ENCODE data around the gene FLNB.

FLNB gene

DNA sequence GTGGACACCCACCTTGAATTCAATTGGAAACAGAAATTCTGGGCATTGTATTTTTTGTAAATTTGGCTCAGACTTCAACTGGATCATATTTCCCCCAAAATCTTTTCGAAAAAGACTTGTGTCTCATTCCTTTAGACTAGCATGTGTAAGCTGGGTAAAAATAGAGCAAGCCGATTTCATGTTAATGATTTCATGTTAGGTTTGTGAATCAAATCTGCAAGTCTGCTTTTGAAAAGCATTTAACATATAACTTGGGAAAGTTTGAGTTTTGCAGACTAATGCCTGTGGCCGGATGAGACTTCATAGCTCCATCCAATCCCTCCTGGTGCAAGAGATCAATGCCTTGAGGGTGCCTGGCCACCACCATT, 64.5 kb downstream of the FLNB start:
- no peak overlapping the region for H3K4me3 ChIP-seq (ENCODE audit: low read depth, low read length)
- TF ChIP-seq, protein P1, sequence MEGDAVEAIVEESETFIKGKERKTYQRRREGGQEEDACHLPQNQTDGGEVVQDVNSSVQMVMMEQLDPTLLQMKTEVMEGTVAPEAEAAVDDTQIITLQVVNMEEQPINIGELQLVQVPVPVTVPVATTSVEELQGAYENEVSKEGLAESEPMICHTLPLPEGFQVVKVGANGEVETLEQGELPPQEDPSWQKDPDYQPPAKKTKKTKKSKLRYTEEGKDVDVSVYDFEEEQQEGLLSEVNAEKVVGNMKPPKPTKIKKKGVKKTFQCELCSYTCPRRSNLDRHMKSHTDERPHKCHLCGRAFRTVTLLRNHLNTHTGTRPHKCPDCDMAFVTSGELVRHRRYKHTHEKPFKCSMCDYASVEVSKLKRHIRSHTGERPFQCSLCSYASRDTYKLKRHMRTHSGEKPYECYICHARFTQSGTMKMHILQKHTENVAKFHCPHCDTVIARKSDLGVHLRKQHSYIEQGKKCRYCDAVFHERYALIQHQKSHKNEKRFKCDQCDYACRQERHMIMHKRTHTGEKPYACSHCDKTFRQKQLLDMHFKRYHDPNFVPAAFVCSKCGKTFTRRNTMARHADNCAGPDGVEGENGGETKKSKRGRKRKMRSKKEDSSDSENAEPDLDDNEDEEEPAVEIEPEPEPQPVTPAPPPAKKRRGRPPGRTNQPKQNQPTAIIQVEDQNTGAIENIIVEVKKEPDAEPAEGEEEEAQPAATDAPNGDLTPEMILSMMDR (IDR thresholded peaks at IDR 0.05; ENCODE audit: borderline replicate concordance, insufficient read depth, low read depth, low read length), result no peak

DNA sequence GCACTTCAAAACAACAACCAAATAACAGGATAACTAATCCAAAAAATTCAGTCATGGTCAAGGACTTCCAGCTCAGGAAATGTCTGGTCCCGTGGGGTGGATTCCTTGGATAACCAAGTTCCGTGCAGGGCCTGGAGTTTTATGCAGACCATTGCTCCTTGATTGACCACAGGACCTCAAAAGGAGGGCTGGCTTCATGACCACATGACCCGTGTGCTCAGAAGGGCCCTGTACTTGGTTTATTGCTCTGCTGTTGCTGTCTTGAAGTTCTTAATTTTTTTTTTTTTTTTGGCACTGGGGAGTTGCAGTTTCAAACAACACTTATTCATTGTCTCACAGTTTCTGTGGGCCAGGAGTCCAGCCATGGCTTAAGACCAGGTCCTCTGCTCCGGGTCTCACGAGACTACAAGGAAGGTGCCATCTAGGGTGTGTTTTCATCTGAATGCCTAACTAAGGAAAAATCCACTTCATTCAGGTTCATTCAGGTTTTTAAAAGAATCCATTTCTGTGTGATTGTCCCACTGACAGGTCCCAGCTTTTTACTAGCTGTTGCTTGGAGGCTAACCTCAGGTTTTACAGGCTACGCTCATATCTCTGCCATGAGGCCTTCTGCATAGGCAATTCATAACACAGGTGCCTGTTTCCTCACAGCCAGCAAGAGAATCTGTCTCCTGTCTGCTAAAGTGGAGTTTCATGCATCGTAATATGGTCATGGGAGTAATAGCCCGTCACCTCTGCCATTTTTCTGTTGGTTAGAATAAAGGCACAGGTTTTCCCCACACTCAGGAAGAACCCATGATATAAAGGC, 65.3 kb downstream of the FLNB start:
- TF ChIP-seq, protein P1 (IDR thresholded peaks at IDR 0.05; ENCODE audit: borderline replicate concordance, insufficient read depth, low read depth, low read length), result no peak
- H3K4me3 ChIP-seq (ENCODE audit: low read depth, low read length), result no peak overlapping the region

DNA sequence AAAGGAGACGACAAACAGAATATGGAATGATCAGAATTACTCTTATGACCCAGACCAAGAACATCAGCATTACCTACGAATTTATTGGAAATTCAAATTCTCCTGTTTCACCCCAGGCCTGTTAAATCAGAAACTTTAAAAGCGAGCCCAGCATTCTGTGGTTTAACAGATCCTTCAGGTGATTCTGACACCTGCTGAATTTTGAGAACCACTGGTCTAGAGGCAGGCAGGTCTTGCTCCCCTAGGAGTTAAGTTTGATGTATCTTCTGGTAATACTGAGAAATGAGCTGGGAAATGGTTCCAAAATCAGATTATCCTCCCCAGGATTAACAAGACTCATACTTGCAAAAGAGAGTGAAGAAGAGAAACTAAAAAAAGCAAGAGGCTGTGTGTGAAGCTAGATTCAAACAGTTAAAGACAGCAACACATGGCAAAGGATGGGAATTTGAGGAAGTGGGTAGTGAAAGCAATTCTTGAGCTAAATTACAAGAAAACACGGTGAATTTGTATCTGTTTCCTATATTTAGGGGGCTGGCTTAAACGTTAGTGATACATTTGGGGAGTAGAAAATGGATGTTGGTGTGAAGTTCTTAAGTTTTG, 66.0 kb downstream of the FLNB start:
- TF ChIP-seq, protein P1 (IDR thresholded peaks at IDR 0.05; ENCODE audit: borderline replicate concordance, insufficient read depth, low read depth, low read length), result no peak
- H3K4me3 ChIP-seq (ENCODE audit: low read depth, low read length), result no peak overlapping the region

DNA sequence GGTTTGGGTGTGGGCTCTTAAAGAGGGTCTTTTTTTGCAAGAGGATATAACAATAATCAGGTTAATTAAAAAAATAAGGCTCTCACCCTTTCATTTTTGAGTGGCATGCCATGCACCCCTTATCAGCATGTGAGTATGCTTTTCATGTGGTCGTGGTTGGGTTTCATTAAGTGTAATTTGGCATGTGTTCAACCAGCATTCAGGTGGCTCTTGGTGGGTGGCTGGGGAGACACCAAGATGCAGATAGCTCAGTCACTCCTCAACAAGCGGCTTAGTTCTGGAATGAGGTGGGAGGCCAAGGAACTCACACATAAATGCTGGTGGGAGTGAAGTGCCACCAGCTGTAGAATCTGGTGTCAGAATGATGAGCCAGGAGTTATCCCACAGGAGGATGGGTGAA, 66.8 kb downstream of the FLNB start:
- H3K4me3 ChIP-seq (ENCODE audit: low read depth, low read length), result no peak overlapping the region
- TF ChIP-seq, protein P1 (IDR thresholded peaks at IDR 0.05; ENCODE audit: borderline replicate concordance, insufficient read depth, low read depth, low read length), result no peak

DNA sequence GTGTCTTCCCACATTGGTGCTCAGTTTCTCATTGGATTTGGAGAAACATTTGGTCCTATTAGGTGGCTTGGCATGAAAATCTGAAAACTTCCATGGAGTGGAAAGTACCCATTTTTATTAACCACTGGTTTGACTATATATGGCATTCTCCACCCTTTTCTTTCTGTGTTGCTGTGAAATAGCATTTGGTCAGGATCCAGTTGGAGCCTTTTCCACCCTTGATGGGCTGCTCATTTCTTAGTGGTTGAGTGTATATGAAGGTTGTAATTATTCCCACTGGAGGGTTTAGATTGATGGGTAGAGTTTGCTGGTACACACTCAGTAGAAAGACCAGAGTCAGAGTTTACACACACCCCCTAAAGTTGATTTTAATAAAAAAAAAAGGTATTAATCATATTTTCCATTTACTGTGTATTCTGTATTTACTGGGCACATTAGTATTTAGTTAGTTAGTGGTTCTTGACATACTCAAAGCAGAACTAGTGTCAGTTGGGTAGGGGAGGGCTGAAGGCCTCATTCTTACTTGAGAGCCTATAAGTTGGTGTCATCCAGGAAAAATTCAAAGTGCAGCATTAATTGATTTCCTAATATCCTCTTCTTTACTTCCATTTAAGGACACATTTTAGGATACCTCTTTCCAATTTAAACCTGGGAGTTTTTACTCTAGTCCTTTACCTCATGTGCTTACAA, 69.5 kb downstream of the FLNB start:
- TF ChIP-seq, protein P1 (IDR thresholded peaks at IDR 0.05; ENCODE audit: borderline replicate concordance, insufficient read depth, low read depth, low read length), result no peak

DNA sequence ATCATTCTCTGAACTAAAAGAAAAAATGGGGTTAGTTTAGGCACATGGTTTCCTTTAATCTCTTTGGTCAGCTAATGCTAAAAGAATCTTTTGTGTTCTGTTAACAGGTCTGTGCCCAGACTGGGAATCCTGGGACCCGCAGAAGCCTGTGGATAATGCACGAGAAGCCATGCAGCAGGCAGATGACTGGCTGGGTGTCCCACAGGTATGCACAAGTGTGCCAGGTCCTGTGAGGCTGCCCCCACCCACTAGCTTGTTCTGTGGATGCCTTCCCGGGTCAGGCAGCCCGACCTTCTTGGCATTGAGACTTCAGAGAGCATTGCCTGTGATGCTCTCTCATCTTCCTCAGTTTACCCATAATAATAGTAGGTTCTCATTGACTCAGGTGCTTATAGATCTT, 70.4 kb downstream of the FLNB start:
- TF ChIP-seq, protein P1 (IDR thresholded peaks at IDR 0.05; ENCODE audit: borderline replicate concordance, insufficient read depth, low read depth, low read length), result no peak
- H3K4me3 ChIP-seq (ENCODE audit: low read depth, low read length), result no peak overlapping the region

More for the DNA sequence above, 69.5 kb downstream of the FLNB start:
- no peak overlapping the region for H3K4me3 ChIP-seq (ENCODE audit: low read depth, low read length)
